HG03432 (cell line): ENCODE measurements around the gene MBIP.

Experiments used
- ATAC-seq: cut with Tn5 transposase; IDR thresholded peaks from one replicate; pipeline ENCODE4 v1.9.1; 2021; ENCODE audit warnings: mild to moderate bottlenecking, moderate library complexity; ENCODE audit not compliant: unreplicated experiment

MBIP gene

GRCh38 chr14:36313898-36314297 lies 6.5 kb downstream of the MBIP start:
- no peak for ATAC-seq

DNA sequence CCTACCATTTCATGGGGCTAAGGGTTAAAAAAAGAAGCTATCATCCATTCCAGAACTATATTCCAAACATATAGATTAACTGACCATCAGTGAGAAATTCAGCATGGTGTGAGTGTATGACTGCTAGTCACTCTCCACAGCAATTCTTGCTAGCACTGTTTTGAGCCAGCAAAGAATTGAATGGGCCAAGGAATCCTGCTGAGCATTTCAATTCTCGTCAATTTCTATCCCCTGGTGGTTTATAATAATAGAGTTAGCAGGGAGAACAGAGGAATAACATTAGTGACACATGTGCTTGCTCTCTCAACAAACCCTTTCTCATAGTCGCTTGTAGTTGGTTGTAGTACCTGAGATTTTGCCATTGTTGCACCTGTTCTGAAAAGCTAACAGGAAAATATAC lies 7.2 kb downstream of the MBIP start:
- no peak for ATAC-seq

DNA sequence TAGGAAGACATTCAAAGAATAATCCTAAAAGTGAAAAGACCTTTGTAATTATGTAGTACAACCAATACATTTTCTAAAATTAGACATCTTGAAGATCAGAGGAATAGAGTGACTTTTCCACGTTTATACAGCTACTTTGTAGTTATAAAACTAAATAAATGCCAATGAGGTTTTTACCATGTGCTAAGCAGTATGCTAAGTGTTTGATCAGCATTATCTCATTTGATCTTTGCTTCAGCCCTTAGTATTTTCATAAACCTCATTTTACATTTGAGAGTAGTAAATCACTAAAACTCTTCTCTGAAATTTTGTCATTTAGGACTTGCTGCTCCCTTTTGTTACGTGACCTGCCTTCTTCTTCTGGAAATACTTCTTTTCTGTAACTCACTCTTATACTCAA lies 13.6 kb downstream of the MBIP start:
- no peak for ATAC-seq

GRCh38 chr14:36304895-36305294 lies 15.5 kb downstream of the MBIP start:
- no peak for ATAC-seq

GRCh38 chr14:36303960-36304359 lies 16.5 kb downstream of the MBIP start:
- ATAC-seq, result no peak

DNA sequence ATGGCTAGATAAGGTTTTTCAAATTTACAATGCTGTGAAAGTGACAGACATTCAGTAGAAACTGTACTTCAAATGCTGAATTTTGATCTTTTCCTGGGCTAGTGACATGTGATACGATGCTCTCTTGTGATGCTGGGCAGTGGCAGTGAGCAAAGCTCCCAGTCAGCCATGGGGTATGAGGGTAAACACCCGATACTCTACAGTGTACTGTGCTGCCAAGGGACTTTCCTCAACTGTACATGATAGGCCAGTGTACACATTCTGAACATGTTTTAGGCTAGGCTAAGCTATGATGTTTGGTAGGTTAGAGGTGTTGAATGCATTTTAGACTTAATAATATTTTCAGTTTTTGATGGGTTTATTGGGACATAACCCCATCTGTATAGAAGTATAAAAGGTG lies 17.6 kb downstream of the MBIP start:
- ATAC-seq, result no peak

DNA sequence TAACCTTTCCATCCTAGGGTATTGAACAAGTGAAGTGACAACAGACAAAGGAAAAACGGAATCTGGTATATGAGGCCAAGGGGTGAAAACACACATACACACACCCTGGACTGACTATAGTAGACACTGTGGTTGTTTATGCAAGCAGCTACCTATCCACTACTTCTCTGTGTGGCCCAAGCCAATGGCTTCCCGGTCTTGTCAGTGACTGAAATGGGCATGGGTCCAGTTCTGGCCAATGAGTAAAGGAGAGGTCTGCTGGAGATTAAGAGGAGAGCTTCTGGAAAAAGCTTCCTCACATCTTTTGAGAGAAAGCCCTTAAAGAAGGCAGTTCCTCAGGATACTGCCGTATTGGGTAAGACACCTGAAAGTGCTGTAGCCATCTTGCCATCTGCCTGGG lies 19.3 kb downstream of the MBIP start:
- no peak for ATAC-seq

- no peak for ATAC-seq
These were observed 20.1 kb downstream of the MBIP start for GRCh38 chr14:36300337-36300736.

GRCh38 chr14:36295642-36296627 lies 24.5 kb downstream of the MBIP start:
- no peak for ATAC-seq

- ATAC-seq, result no peak
These were observed 25.9 kb downstream of the MBIP start for GRCh38 chr14:36294543-36294942.

DNA sequence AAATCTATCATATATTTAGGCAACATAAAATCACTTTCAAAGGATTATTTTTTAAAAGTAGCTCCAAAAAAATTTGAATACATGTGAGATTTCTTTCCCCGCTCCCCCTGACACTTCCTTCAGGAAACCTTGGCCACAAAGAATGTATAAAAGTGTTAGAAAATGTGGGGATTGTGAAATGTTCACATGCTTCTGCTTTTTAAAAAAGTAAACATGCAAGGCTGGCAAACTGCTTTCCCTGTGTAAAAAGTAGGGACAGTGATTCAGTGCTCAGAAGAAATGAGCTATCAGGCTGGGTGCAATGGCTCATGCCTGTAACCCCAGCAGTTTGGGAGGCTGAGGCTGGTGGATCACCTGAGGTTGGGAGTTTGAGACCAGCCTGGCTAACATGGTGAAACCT lies 26.6 kb downstream of the MBIP start:
- ATAC-seq, result no peak

DNA sequence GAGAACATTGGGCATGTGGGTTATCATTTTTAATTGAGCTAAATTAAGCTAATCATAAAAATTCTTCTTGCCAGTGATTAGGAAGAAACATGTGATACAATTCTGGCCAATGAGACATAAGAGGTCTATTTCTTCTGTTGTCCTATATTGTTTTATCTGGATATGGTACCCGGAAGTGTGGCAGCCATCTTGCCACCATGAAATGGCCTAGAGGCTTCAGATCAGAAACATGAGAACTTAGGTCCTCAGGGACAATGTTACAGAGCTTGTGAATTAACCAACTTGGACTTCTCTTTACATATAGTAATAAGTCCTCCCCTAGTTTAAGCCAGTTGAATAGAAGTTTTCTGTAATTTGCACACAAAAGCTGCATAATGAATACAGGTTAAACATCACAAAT lies 30.5 kb downstream of the MBIP start:
- ATAC-seq, result no peak

GRCh38 chr14:36288496-36288895 lies 31.9 kb downstream of the MBIP start:
- no peak for ATAC-seq

DNA sequence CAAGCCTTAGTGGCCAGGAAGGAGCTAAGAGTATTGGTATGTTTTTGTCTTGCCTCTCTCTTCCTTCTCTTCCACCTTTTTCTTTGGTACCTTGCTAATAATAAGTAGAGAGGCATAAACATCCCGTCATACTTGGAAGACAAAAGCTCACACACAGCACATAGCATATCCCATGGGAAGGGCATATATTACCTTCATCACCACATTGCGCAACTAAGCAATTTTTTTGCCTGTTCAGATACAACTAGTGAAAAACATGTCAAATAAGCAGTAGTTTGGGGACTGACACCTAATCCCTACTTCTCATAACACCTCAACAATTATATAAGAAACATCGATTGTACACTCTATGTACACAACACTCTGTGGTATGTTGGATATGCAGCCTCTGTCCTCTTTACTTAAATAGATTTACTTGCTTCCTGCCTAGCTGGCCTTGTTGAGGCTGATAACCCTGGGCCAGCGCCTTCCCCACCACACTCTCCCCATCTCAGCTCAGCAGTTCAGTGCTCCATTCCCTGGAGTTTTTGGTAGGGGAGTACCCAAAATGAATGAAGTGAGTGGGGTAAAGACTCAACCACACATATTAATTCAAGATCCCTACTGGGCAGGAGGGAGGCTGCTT lies 35.4 kb downstream of the MBIP start:
- ATAC-seq, result no peak

- no peak for ATAC-seq
These were observed 39.1 kb downstream of the MBIP start for GRCh38 chr14:36281309-36281708.

GRCh38 chr14:36279306-36280190 lies 40.9 kb downstream of the MBIP start:
- ATAC-seq, result no peak

DNA sequence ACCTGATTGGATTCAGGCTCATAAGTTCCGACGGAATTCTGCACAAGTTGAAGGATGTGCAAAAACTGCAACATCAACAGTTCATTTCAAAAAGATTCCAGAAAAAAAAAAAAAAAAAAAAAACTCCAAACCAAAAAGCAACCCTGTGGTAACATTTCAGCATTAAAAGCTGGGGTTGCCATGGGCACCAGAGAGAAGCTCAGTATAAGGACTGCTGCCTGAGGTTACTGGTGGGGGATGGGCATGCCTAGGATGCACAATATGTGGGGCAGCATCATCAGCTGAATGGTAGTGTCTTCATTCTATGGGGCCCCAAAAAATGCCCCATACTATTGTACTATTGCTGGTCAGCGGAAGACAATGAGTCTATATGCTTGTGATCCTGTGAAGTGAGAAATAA lies 44.7 kb downstream of the MBIP start:
- no peak for ATAC-seq

- ATAC-seq, result no peak
These were observed 48.2 kb downstream of the MBIP start for GRCh38 chr14:36271939-36272907.

- ATAC-seq, result no peak
These were observed 49.2 kb downstream of the MBIP start for GRCh38 chr14:36271222-36271621.

GRCh38 chr14:36270191-36270590 lies 50.2 kb downstream of the MBIP start:
- peak; percentile 46 for ATAC-seq
